Measurements from ENCODE around the gene RNF144B. TPM values are rescaled to one million over a fixed set of nuclear protein-coding genes. Genes with fewer than 3 reads are reported as not detected.

The RNF144B gene
- total and polyA plus RNA-seq, 2 donors (not counting 1 experiment from before 2014, with no cell fraction given), result 3.0 to 17.0 TPM

DNA sequence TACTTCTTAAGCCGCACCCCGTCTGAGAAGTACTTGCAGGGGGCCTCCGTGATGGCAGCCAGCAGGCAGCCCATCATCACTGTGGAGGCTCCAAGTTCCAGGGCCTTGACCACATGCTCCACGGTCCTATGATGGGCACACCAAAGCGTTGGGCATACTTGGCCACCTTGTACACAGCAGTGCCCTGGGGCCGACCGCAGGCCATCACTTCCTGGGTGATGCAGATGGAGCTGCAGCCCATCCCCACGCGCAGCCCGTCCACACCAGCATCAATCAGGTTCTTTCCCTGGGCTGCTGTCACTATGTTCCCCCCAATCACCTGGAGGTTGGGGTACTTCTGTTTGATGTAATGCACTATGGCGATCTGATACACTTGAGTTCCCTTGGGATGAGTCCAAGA lies 19.8 kb upstream of the RNF144B start:
- WGBS (ENCODE audit: insufficient coverage), result 98% methylated on average over 10 of the region's 11 CpGs

GRCh38 chr6:18368277-18369105 lies 18.7 kb upstream of the RNF144B start:
- Histone ChIP-seq H4K20me1 (ENCODE audit: control insufficient read depth, insufficient read depth, low read length, poor library complexity, severe bottlenecking) (no peaks in the 10 kb centered on the region), H3K9ac (ENCODE audit: low read length) (no peak overlapping the region), H3K79me2 (ENCODE audit: control insufficient read depth, insufficient read depth, low read length) (no peaks in the 10 kb centered on the region), H2AFZ (ENCODE audit: insufficient read depth, low read depth, low read length, poor library complexity, severe bottlenecking) (no peak overlapping the region), H3K9me3 (ENCODE audit: control extremely low read depth in 1 of 3, control insufficient read depth in 2 of 3, insufficient read depth in 1 of 3, low read length in 2 of 3) (peaks cover 0 to 9% (median 0%) of the 10 kb centered on the region in 3 donors), H3K27ac (ENCODE audit: low read length in 2 of 2) (no peak overlapping the region), H3K4me3 (ENCODE audit: control extremely low read depth in 1 of 5, extremely low read depth in 1 of 5, insufficient read depth in 1 of 5, low read depth in 2 of 5, low read length in 4 of 5) (no peak overlapping the region), H3K4me2 (replicated peaks; ENCODE audit: low read depth, low read length, poor library complexity, severe bottlenecking) (no peak overlapping the region), H3K4me1 (ENCODE audit: control insufficient read depth in 2 of 2, insufficient read depth in 2 of 2, low read length in 2 of 2) (no peaks in the 10 kb centered on the region), H3K27me3 (replicated peaks in 1 of 4; ENCODE audit: control extremely low read depth in 1 of 4, control insufficient read depth in 3 of 4, insufficient read depth in 4 of 4, low read length in 3 of 4) (no peaks in the 10 kb centered on the region), H3K36me3 (replicated peaks in 1 of 2; ENCODE audit: control extremely low read depth in 1 of 2, control insufficient read depth in 1 of 2, extremely low read depth in 1 of 2, insufficient read depth in 2 of 2, low read length in 1 of 2) (peaks cover 0 to 1% of the 10 kb centered on the region in 2 experiments)
- 97% methylated on average over 15 of the region's 25 CpGs for WGBS (ENCODE audit: insufficient coverage)
- Mint-ChIP-seq H3K4me3 (no peak overlapping the region), H3K9me3 (ENCODE audit: insufficient read depth) (peaks cover 2% of the 10 kb centered on the region), H3K27me3 (no peaks in the 10 kb centered on the region), H3K4me1 (no peaks in the 10 kb centered on the region), H3K27ac (no peak overlapping the region)
- ChIA-PET POLR2A (no interaction called here), CTCF (interaction anchor here (1.6 kb wide), 1 partner anchor 8 kb away, joined by 5 read pairs; no protein-coding TSS in a partner anchor)
- ATAC-seq (ENCODE audit: low read depth) (no peak), DNase-seq (no peak)
- intact Hi-C loops (cut with micrococcal nuclease), result no loop called here
- no peak for TF ChIP-seq EZH2 (IDR thresholded peaks at IDR 0.05; ENCODE audit: borderline replicate concordance, insufficient read depth, low read depth, low read length, poor library complexity, severe bottlenecking)
- TF ChIP-seq, protein P1, sequence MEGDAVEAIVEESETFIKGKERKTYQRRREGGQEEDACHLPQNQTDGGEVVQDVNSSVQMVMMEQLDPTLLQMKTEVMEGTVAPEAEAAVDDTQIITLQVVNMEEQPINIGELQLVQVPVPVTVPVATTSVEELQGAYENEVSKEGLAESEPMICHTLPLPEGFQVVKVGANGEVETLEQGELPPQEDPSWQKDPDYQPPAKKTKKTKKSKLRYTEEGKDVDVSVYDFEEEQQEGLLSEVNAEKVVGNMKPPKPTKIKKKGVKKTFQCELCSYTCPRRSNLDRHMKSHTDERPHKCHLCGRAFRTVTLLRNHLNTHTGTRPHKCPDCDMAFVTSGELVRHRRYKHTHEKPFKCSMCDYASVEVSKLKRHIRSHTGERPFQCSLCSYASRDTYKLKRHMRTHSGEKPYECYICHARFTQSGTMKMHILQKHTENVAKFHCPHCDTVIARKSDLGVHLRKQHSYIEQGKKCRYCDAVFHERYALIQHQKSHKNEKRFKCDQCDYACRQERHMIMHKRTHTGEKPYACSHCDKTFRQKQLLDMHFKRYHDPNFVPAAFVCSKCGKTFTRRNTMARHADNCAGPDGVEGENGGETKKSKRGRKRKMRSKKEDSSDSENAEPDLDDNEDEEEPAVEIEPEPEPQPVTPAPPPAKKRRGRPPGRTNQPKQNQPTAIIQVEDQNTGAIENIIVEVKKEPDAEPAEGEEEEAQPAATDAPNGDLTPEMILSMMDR (IDR thresholded peaks at IDR 0.05), result no peak

More for the DNA sequence above, 19.8 kb upstream of the RNF144B start:
- intact Hi-C loops (cut with micrococcal nuclease), result no loop called here
- H3K27ac Mint-ChIP-seq, result no peak overlapping the region
- Histone ChIP-seq H3K4me3 (ENCODE audit: control extremely low read depth in 1 of 5, extremely low read depth in 1 of 5, insufficient read depth in 1 of 5, low read depth in 2 of 5, low read length in 4 of 5) (no peak overlapping the region), H3K9ac (ENCODE audit: low read length) (no peak overlapping the region), H3K36me3 (replicated peaks in 1 of 2; ENCODE audit: control extremely low read depth in 1 of 2, control insufficient read depth in 1 of 2, extremely low read depth in 1 of 2, insufficient read depth in 2 of 2, low read length in 1 of 2) (peaks cover 0 to 1% of the 10 kb centered on the region in 2 experiments), H3K4me1 (ENCODE audit: control insufficient read depth in 2 of 2, insufficient read depth in 2 of 2, low read length in 2 of 2) (peaks cover 0 to 5% of the 10 kb centered on the region in 2 donors), H3K4me2 (replicated peaks; ENCODE audit: low read depth, low read length, poor library complexity, severe bottlenecking) (no peak overlapping the region), H3K9me3 (ENCODE audit: control extremely low read depth in 1 of 3, control insufficient read depth in 2 of 3, insufficient read depth in 1 of 3, low read length in 2 of 3) (peaks cover 0 to 9% (median 0%) of the 10 kb centered on the region in 3 donors), H2AFZ (ENCODE audit: insufficient read depth, low read depth, low read length, poor library complexity, severe bottlenecking) (no peak overlapping the region), H3K27me3 (replicated peaks in 1 of 4; ENCODE audit: control extremely low read depth in 1 of 4, control insufficient read depth in 3 of 4, insufficient read depth in 4 of 4, low read length in 3 of 4) (no peaks in the 10 kb centered on the region), H4K20me1 (ENCODE audit: control insufficient read depth, insufficient read depth, low read length, poor library complexity, severe bottlenecking) (no peaks in the 10 kb centered on the region), H3K79me2 (ENCODE audit: control insufficient read depth, insufficient read depth, low read length) (no peaks in the 10 kb centered on the region), H3K27ac (ENCODE audit: low read length in 2 of 2) (no peak overlapping the region)
- H3K27me3 Mint-ChIP-seq, result no peaks in the 10 kb centered on the region
- ATAC-seq (ENCODE audit: low read depth), result no peak
- H3K9me3 Mint-ChIP-seq (ENCODE audit: insufficient read depth), result peaks cover 2% of the 10 kb centered on the region
- ChIA-PET CTCF (no interaction called here), POLR2A (no interaction called here)
- TF ChIP-seq, protein P1 (IDR thresholded peaks at IDR 0.05), result no peak
- no peak for TF ChIP-seq EZH2 (IDR thresholded peaks at IDR 0.05; ENCODE audit: borderline replicate concordance, insufficient read depth, low read depth, low read length, poor library complexity, severe bottlenecking)
- peaks cover 4% of the 10 kb centered on the region for H3K4me1 Mint-ChIP-seq
- DNase-seq, result no peak
- no peak overlapping the region for H3K4me3 Mint-ChIP-seq
